GM18870 (cell line): ENCODE results near the gene EBLN1.

Source experiments
- ATAC-seq: cut with Tn5 transposase; IDR thresholded peaks from one replicate; pipeline ENCODE4 v1.9.1; 2021; ENCODE audit warnings: moderate library complexity; ENCODE audit not compliant: unreplicated experiment

The EBLN1 gene

DNA sequence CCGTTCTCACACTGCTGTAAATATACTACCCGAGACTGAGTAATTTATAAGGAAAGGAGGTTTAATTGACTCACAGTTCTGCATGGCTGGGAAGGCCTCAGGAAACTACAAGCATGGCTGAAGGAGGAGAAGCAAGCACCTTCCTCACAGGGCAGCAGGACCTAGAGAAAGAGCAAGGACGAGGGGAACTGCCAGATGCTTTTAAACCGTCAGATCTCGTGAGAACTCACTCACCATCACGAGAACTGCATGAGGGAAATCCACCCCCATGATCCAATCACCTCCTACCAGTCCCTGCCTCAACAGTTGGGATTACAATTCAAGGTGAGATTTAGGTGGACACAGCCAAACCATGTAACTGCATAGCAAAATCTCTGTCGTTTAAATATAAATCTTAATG, at the start of gene EBLN1:
TSS of gene EBLN1 (minus strand) at position 174 of the 400 bp plus-strand sequence. CDS start 8,032 bp downstream, outside the sequence.
- ATAC-seq, result no peak

DNA sequence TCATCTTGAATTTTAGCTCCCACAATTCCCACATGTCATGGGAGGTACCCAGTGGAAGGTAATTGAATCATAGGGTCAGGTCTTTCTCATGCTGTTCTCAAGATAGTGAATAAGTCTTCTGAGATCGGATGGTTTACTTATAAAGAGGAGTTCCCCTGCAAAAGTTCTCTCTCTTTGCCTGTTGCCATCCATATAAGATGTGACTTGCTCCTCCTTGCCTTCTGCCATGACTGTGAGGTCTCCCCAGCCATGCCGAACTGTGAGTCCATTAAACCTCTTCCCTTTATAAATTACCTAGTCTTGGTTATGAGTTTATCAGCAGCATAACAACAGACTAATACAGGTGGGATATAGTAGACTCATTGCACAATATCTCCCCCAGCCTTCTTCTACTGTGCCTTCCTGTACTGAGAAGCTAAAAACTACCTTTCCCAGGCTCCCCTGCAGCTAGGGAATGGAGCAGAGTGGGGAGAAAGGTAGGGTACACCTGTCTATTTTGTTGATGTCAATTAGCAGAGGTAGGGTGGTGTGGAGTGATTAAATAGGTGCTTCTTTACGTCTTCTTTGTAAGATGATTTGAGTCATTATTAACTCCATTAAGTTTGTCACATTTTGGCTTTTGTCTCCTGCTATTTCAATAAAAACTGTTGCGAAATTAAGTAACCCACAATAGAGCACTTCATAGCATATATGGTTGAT, 48.2 kb upstream of the EBLN1 start:
- no peak for ATAC-seq

DNA sequence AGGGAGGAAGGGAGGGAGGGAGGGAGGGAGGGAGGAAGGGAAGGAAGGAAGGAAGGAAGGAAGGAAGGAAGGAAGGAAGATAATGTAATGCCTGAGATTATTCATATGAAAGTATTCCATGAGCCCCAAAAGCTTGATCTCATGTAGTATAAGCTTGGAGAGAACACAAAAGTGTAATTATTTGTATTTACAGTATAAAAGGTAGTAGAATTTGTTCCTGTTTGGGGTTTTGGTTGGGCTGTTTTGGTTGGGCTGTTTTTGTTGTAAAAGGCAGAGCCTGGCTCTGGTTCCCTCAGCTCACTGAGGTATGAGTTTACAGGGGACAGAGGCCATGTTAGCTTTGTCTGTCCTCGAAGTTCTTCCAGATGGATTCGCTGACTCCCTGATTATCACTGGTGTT, 45.3 kb upstream of the EBLN1 start:
- no peak for ATAC-seq

DNA sequence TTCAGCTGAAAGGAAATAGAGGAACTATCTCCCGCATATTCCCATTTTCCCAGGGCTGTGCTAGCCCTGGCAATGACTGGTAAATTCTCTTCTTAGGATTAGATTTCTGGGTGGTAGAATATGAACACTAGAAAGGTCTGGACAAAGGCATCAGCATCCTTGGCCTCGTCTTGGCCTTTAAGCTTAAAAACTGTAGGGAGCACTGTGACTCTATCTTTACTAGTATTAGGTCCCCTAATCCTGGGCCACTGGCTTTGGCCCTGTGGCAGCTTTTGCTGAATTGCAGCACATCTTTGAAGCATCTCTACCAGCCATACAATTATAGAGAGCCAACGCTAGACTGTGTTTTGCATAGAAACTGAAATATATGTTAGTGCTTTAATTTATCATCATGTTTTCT, 41.5 kb upstream of the EBLN1 start:
- no peak for ATAC-seq

DNA sequence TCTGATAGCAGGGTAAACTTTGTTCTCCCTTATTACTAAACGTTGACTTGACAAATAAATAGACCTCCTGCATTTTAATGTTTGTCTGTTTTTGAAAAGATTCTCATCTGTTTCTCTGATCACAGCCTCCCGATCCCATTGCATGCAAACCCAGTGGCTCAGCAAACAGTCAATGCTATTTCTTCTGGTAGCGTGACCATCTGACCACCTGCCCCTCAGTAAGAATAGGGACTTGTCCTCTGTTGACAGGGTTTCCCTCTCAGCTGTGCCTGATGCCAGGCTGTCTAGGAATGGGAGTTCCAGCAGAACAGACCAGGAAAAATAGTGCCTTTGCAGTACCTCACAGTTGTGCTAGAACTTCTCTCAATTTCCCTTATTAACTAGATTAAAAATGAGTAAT, 40.7 kb upstream of the EBLN1 start:
- ATAC-seq, result no peak

DNA sequence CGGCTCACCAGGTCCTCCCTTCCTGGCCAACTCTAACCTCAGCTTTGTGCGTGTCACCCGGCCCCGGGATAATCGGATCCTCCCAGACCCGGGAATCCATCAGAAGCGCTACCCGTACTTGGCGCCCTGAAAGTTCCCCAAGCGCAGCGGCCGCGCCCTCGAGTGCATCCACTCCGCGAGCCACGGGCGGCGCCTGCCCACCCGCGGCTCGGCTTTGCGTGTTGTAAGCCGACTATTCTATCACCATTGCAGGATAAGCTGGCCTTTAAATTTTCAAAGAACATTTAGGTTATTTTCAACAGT, 35.7 kb upstream of the EBLN1 start:
- ATAC-seq, result no peak

DNA sequence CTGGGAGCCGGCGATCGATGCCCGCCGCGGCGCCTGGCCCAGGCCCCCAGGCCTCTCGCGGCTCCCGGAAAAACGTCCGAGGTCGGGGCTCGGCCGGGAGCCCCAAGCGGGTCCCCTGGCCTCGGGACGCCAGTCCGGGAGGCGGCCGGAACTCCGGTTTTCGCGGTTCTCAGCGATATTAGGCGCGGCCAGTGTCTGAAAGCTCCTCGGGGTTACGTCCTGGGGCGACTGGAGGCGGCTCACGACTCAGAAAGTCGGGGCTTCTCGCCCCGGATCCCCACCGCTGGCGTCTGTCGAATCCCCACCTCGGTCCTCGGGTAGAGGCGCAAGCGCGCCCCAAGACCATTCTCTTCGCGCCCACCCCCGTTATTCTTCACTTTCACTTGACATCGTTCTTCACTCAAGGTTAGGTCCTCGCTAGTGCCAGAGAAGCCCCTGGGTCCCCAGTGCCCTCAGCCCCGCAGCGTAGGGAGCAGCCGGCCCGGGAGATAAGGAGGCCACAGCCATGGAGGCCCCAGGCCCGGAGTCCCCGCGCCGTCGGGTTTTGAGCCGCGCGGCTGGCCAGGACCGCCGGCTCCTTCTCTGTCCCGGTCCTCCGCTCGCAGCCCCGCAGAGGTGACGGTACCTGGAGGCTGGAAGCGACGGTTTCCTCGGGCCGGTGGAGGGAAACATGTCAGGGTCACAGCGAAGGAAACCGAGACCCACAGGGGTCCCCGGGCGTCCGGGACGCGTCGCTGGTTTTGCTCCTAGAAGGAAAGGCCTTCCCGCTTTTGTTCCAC, 35.2 kb upstream of the EBLN1 start:
- peak; percentile 11 for ATAC-seq

DNA sequence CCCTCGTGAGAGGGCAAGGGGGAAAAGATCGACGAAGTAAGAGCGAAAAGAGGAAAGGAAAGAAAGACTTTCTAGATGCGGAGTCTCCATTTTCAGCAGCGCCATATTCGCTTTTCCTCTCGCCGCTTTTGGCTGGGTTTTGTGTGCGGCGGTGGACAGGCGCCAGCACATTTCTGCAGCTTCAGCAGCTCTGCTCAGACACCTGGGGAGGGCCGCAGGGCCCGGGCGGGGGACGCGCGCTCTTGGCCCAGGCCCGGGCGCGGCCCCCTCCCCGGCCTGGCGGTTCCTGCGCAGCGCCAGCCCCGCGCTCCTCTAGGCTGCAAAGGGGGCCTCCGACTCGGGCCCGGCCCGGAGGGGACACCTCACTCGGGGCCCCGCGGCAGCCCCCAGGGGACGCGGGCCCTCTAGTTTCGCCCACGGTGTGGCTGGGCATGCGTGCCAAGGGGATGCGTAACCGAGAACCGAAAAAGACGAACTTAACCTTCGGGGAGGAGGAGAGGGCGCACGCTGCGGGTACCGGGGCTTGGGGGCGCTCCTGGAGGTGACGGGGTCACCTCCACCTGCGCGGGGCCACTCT, 34.5 kb upstream of the EBLN1 start:
- ATAC-seq, result peak; percentile 64

DNA sequence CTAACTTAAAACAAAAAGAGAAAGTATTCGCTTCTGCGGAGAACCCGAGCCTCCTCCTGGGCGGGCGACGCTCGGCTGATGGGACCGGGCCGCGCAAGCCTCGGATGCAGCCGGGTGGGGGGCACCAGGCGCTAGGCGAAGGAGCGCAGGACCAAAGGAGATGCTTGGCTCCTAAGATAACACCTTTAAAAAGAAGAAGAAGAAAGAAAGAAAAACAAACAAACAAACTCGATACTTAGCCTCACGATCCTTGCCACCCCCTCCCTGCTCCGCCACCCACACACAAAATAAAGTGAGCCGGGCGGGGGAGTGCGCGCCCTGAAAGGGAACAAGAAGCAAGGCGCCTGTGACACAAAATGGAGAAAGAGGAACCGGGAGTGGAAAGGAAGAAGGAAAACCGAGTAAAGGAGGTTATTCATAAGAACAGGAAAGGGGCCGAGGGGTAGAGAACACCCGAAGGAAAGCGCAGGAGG, 34.0 kb upstream of the EBLN1 start:
- peak; percentile 52 for ATAC-seq

DNA sequence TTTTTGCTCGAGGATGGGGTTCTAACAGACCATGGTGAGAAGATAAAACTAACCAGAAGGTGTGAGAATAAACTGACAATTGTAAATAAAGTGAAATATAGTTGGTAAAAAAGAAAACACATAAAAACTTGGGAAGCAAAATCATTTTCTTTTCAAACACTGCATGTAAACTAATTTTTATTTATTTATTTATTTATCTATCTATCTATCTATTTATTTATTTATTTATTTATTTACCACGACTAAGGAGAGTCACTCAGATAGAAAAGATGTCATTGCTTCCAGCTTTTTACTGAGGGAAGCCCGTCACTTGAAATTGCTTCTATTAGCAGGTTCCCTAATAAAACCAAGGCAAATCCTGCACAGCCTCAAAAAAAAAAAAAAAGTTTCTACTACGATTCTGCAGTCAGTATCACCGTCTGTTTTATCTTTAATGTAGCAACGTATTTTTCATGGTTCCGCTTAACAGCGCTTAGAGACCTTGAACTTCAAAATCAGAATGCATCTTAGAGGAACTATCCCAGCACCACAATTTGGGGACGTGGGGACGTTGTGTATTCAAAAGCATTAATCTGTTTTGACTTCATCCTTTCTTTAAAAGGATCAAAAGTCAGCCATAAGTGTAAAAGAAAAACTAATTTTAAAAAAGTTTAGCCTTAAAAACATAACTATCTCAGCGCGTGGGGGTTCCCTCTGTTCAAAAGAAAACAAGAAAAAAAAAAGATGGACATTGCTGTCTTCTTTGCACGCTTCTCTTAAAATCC, 33.3 kb upstream of the EBLN1 start:
- no peak for ATAC-seq

DNA sequence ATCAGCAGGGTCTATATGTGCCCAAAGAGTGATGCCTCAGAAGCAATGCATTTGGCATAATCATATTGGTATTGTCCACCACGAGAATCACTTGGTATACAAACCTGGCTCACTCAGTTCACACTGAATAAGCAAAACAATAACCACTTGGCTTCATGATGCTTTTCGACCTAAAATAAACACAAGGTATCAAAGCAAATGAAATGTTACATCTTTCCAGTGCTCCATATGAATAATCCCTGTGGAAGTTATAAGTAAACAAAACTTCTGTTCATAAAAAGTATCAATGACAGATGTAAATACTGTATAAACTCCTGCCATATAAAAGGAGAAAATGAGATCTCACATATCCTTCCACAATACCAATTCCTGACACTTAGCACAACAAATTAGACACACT, 29.8 kb upstream of the EBLN1 start:
- ATAC-seq, result no peak

DNA sequence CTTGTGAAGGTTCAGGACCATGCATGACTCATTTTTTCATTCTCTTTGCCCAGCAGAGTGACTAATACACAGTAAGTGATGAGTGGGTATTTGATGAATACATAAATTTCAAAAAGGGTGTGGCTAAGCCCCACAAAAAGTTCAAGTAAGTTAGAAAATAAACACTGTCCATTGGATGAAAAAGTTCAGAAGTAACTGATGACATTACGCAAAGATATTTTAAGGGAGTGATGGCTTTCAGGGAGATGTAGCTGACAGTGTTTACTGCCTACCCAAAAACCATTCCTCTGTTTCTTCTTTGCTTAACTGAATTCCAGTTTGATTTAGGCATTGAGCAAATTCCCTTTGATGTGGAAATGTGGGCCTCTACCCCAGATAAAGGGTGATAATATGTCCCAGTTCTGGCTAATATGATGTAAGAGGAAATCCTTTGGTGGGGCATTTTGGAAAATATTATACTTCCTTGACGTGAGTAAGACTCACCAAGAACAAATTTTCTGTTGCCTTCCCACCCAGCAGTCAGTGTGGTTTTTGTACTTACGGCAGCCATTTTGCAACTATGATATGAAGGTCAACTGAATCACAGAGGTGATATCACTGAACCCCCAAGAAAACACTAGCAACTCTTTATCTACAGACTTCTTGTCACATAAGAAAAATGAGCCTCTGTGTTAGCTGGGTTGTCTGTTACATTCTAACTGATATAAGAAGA, 29.0 kb upstream of the EBLN1 start:
- no peak for ATAC-seq

DNA sequence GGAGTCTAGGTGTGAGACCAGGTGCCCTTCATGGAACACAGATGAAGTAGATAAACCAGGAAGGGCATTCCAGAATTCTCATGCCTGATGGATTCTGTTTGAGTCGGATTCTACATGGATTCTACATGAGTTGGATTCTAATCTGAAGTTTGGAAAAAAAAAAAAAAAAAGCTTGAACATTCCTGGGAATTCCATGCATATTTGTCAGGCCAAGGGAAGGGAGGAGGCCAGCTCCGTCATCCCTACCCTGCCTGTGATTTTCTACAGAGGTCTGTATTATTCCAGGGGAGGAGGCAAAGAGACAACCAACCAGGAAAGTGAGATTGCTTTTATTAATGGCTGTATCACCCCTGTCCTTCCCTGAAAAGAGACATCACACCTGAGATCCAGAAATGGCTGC, 27.8 kb upstream of the EBLN1 start:
- ATAC-seq, result no peak

DNA sequence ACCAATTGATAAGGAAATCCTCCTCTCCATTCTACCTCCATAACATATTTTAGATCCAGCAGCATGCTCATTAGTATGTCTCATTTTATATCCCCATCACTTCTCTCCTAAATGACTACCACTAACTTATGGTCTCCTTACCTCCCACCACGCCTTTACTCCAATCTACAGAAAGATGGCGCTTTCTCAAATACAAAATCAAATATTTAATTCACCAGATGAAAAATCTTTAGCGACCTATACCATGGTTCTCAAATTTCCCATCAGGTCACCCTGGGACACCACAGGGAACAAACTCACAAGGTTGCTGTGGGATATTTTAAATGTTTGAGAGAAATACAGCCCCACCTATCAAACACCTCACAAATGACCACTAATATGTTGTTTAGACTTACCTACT, 27.0 kb upstream of the EBLN1 start:
- ATAC-seq, result no peak

DNA sequence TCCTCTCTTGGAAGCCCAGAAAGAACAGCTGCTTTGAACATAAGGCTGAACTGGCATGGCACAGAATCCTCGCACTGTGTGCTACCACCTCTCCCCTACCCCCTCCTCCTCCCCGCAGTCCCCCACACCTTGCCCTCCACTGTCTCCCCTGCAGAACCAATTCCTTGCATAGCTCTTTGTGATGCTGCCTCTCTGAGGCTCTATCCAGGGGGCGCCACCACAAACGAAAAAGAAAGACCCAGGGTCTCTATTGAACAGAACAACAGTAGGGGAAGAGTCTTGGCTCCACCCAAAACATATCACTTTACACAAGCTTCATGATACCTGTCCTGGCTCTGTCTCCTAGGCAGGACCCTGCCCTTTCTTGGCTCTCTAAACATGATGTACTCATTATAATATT, 26.2 kb upstream of the EBLN1 start:
- ATAC-seq, result no peak

DNA sequence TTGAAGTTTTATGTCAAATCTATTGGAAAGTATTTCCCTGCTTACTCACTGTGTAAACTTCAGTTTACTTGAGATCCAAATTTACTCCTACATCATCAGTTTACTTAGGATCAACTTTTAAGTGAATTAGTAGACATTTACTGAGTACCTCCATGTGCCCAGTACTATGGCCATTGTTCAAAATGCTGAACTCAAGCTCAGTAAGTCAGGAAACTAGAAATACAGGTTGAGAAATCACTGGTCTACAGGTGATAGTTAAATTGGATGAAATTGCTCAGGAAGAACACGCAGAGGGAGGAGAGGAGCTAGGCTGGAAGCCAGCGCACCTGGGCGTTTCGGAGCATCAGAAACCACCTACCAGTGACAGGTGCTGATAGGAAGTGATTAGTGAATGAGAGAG, 25.5 kb upstream of the EBLN1 start:
- ATAC-seq, result no peak

DNA sequence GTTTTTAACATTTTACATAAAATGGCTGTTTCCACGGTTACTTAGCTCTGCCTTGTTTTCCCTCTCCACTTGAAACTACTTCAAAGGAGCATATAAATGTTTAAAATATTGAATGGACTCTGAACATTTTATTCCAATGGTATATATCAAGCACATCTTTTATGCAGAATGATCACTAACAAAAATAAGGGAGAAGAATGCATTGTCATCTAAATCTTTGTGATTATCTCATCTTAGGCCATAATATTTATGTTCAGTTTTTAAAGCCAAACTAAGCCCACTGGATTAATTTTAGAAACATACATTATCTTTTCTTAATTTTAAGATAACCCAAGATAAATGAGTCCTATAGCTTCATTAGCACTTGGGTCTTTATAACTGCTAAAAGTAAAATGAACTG, 13.4 kb upstream of the EBLN1 start:
- ATAC-seq, result no peak

DNA sequence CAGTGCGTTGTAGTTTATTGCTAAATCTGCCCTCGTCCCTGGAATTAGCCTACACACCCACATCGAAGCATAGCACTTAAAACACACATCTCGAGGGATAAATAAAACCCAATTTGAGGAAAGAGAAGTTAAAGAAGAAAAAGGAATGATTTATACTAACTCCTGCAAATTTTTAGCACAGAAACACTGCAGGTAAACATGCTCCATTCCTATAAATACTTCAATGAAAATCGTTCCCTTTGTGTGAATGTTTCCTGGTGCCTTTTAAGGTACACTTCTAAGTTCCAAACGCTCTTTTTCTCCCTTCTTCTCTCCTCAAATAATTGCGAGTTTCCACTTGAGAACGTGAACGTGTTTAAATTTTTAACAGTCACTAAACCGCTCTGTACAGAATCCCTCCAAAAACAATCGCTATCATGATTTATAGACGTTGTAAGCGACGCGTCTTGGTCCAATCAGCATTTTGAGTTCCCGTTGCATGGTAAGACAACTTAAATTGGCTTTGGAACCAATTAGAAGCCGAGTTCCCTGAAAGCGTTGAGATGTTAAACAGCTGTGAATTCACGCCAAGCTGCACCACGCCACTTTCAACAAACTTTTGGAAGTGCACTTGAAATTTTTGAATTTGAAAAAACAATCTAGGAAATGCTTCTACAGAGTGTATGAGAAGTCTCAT, 12.5 kb upstream of the EBLN1 start:
- ATAC-seq, result no peak

DNA sequence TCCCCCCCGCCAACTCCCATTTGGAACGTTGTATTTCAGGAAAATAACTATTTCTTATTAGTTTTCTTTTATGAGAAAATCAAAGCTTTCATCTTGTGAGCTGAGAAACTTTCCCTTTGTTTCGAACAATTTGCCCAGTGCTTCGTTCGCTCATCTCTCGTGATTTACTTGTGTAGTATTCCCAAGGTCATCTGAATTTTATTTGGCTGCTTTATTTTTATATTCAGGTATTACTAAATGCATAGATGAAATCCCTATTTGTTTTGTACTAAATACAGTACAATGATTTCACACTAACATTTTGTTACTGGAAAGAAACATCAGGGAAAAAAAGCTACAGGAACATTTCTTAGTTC, 12.0 kb upstream of the EBLN1 start:
- ATAC-seq, result no peak
